ENCODE measurements around the gene DOK1.

DOK1 gene

GRCh38 chr2:74576211-74576862 lies 21.8 kb downstream of the DOK1 start:
- no peak for DNase-seq (ENCODE audit: low spot score)
- TF ChIP-seq, protein P1, sequence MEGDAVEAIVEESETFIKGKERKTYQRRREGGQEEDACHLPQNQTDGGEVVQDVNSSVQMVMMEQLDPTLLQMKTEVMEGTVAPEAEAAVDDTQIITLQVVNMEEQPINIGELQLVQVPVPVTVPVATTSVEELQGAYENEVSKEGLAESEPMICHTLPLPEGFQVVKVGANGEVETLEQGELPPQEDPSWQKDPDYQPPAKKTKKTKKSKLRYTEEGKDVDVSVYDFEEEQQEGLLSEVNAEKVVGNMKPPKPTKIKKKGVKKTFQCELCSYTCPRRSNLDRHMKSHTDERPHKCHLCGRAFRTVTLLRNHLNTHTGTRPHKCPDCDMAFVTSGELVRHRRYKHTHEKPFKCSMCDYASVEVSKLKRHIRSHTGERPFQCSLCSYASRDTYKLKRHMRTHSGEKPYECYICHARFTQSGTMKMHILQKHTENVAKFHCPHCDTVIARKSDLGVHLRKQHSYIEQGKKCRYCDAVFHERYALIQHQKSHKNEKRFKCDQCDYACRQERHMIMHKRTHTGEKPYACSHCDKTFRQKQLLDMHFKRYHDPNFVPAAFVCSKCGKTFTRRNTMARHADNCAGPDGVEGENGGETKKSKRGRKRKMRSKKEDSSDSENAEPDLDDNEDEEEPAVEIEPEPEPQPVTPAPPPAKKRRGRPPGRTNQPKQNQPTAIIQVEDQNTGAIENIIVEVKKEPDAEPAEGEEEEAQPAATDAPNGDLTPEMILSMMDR (IDR thresholded peaks at IDR 0.05; ENCODE audit: extremely low read depth, missing control alignments), result no peak

- TF ChIP-seq, protein P1 (IDR thresholded peaks at IDR 0.05; ENCODE audit: extremely low read depth, missing control alignments), result no peak
- DNase-seq (ENCODE audit: low spot score), result no peak
Measured at GRCh38 chr2:74576863-74577229, 22.3 kb downstream of the DOK1 start.

DNA sequence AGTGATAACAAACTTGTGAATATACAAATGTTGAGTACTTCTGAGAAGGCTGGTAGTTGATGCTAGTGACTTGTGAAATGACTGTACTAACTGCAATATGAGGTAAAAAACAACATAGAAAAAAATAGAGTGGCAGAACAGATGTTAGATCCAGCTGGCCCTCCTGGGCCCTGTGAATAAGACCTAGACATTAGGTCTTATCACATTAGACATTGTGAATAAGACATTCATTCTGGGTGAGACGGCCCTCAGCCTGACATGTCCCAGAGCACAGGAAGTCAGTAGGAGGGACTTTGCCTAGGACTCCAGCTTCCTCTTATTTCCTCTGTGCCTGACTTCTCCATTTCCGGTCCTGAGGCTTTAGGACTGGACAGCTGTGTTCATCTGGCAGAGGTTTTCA lies 22.9 kb downstream of the DOK1 start:
- no peak for DNase-seq (ENCODE audit: low spot score)
- TF ChIP-seq, protein P1 (IDR thresholded peaks at IDR 0.05; ENCODE audit: extremely low read depth, missing control alignments), result no peak

DNA sequence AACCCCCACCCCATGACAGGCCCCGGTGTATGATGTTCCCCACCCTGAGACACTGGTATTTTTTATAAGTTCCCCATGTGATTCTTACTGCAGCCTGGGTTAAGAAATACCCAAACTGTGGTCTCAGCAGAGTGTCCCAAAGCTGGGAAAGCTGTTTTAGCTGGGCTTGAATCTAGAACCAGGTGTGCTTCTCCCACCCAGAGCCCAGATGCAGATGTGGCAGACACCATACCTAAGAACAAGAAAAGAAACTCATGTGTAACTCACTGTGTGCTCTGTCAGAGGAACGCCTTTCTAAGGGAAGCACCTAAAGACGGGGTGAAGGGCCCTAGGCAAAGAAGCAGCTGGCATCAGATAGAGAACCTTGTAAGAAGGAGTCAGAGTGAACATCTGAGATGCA lies 23.9 kb downstream of the DOK1 start:
- DNase-seq (ENCODE audit: low spot score), result no peak
- TF ChIP-seq, protein P1 (IDR thresholded peaks at IDR 0.05; ENCODE audit: extremely low read depth, missing control alignments), result no peak

DNA sequence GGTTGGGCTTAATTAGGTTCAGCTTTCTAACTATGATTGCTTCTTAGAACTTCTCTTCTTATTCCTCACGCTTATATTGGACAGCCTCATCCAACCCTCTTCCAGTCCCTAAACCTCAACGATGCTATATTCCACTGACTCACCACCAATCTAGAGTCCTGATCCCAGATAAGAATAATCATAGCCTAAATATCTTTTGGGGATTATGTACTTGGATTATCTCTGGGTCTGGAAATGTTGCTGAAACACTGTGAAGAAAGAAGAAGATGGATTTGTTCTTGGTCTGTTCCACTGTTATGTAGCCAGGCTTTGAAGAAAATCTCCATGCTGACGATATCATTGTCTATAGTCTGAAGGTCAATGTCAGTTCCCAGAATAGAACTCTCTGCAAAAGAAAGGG lies 26.9 kb downstream of the DOK1 start:
- DNase-seq (ENCODE audit: low spot score), result no peak
- TF ChIP-seq, protein P1 (IDR thresholded peaks at IDR 0.05; ENCODE audit: extremely low read depth, missing control alignments), result no peak

DNA sequence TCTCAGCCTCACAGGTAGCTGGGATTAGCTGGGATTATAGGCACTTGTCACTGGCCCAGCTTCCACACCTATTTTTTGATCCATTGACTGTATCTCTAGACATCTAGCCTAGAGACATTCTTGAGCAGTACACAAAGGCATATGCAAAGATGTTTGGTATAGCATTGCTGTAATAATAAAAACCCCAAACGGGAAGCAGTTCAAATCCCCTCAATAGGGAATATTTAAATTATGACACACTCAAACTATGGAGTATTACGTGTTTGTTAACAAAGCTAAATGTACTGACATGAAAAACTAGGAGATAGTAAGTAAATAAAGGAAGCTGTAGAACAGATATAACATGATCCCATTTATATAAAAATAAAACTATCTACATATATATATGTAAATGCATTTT lies 27.7 kb downstream of the DOK1 start:
- TF ChIP-seq, protein P1 (IDR thresholded peaks at IDR 0.05; ENCODE audit: extremely low read depth, missing control alignments), result no peak

DNA sequence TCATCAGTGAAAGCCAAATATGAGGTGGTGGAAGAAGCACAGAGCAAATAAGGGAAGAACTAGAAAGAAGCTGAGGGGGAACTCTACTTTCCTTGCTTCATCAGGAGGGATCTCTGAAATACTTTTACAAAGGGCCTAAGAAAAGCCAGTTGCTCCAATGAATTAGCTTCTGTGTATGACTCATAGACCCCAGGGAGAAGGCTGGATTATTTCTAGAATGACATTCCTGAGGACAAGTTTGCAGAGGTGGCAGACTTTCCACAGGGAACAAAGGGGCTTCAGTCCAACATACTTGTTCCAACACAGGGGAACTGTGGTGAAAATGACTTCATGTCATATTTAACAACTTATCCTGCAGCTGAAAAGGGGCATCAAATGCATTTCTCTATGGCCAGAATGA lies 29.0 kb downstream of the DOK1 start:
- no peak for DNase-seq (ENCODE audit: low spot score)
- TF ChIP-seq, protein P1 (IDR thresholded peaks at IDR 0.05; ENCODE audit: extremely low read depth, missing control alignments), result no peak

More for the DNA sequence above, 27.7 kb downstream of the DOK1 start:
- no peak for DNase-seq (ENCODE audit: low spot score)
